Right lobe of liver (tissue), 4 donors: ENCODE results near the gene CCIN.

Experiments
- POLR2A ChIP-seq: fragments of 450-650 bp; IDR thresholded peaks from one replicate; pipeline ENCODE4 v1.6.1; 2017; ENCODE audit warnings: antibody characterized with exemption, mild to moderate bottlenecking
- TF ChIP-seq, protein P1 (sequence below), 4 donors: fragments of 200-600 bp in 3 of 4; fragments of 450-650 bp in 1 of 4; IDR thresholded peaks; one replicate each; pipeline versions ENCODE4 v1.5.1 to v1.8.0; 2016 to 2022; ENCODE audit warnings: antibody characterized with exemption in 4 of 4, mild to moderate bottlenecking in 2 of 4
- donor health status: DM: no; HTN: no; CAD: no.
- donor health status: DM: no; HTN: no; CAD: no.
- donor health status: DM: no; HTN: yes; CAD: no.

DNA sequence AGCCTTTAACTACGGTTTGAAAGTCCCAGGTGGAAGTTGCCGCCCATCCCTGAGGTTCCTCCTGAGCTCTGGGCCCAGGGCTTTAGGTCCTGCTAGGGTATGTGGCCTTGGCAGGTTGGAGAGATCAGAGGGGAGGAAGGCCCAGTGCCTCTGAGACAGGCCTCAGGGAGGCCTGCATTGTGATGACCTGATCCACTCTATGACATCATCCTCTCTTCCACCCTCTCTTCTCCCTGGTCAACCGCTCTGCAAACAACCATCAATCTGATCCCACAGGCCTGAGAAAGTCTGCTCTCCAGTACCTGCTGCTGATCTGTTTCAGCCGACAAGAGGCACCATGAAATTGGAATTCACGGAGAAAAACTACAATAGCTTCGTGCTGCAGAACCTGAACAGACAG lies at the start of gene CCIN:
- TF ChIP-seq, protein P1, sequence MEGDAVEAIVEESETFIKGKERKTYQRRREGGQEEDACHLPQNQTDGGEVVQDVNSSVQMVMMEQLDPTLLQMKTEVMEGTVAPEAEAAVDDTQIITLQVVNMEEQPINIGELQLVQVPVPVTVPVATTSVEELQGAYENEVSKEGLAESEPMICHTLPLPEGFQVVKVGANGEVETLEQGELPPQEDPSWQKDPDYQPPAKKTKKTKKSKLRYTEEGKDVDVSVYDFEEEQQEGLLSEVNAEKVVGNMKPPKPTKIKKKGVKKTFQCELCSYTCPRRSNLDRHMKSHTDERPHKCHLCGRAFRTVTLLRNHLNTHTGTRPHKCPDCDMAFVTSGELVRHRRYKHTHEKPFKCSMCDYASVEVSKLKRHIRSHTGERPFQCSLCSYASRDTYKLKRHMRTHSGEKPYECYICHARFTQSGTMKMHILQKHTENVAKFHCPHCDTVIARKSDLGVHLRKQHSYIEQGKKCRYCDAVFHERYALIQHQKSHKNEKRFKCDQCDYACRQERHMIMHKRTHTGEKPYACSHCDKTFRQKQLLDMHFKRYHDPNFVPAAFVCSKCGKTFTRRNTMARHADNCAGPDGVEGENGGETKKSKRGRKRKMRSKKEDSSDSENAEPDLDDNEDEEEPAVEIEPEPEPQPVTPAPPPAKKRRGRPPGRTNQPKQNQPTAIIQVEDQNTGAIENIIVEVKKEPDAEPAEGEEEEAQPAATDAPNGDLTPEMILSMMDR (IDR thresholded peaks at IDR 0.05) = no peak
- TF ChIP-seq POLR2A = no peak
